Astrocyte (in vitro differentiated cells and primary cell): ENCODE data around the gene CTIF.

Source experiments
- EZH2 ChIP-seq: IDR thresholded peaks from 2 replicates; pipeline ENCODE4 v1.6.1; 2012; ENCODE audit warnings: mild to moderate bottlenecking, low read length, inconsistent platforms; ENCODE audit not compliant: insufficient read depth
- TF ChIP-seq, protein P1 (sequence below): IDR thresholded peaks from 2 replicates; pipeline ENCODE4 v1.5.1; 2011; ENCODE audit warnings: low read depth, mild to moderate bottlenecking, inconsistent platforms, low read length, moderate library complexity; ENCODE audit not compliant: insufficient read depth

DNA sequence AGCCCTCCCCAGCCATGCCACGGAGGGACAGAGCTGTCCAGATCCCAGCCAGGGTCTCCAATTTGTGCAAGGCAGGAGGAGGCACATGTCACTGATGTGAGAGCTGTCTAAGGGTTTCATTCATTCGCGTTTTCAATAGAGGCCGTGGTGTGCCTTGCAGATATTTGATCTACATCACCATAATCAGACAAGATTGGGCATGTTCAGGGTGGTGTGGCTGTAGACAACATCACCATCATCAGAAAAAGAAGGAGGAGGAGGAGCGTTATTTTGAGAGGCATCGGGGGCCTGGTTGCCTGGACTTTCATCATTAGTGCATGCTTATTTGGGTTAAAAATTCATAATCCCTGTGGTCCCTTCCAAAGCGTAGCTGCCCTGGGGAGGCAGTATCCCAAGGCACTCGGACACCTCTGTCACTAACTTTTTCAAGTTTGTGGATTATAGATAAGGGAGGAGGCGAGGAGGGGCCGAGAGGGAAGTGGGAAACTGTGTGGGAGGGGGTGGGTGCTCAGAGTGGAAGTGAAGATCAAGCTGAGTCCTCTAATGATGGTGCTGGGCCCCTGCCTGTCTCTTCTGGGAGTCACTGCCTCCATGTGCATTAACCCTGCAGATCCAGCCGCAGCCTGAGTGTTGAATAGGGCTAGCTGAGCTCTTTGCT, 194.1 kb downstream of the CTIF start:
- TF ChIP-seq, protein P1, sequence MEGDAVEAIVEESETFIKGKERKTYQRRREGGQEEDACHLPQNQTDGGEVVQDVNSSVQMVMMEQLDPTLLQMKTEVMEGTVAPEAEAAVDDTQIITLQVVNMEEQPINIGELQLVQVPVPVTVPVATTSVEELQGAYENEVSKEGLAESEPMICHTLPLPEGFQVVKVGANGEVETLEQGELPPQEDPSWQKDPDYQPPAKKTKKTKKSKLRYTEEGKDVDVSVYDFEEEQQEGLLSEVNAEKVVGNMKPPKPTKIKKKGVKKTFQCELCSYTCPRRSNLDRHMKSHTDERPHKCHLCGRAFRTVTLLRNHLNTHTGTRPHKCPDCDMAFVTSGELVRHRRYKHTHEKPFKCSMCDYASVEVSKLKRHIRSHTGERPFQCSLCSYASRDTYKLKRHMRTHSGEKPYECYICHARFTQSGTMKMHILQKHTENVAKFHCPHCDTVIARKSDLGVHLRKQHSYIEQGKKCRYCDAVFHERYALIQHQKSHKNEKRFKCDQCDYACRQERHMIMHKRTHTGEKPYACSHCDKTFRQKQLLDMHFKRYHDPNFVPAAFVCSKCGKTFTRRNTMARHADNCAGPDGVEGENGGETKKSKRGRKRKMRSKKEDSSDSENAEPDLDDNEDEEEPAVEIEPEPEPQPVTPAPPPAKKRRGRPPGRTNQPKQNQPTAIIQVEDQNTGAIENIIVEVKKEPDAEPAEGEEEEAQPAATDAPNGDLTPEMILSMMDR: no peak
- TF ChIP-seq EZH2: no peak
